Bronchial epithelial cell (primary cell): ENCODE measurements around the gene PRKCQ. TPM values are rescaled to one million over a fixed set of nuclear protein-coding genes. Genes with fewer than 3 reads are reported as not detected.

Experiments used
- DNase-seq: peaks from one replicate; pipeline ENCODE4 v3.0.0-alpha.2; 2010; ENCODE audit warnings: low read depth
- FAIRE-seq: peaks from 2 replicates; lab custom pipeline; 2011; peaks lifted over from hg19 to GRCh38; lab: Jason Lieb, UNC
- H3K27me3 ChIP-seq: 2 replicates; pipeline ENCODE4 v1.5.1; 2011; ENCODE audit warnings: low read length; ENCODE audit not compliant: control insufficient read depth, insufficient read depth
- H3K36me3 ChIP-seq: 2 replicates; pipeline ENCODE4 v1.5.1; 2011; ENCODE audit warnings: low read length; ENCODE audit not compliant: control insufficient read depth, insufficient read depth
- H3K4me3 ChIP-seq: 2 replicates; pipeline ENCODE4 v1.5.1; 2011; ENCODE audit warnings: mild to moderate bottlenecking, low read depth, low read length, control low read depth
- total RNA-seq: library from RNA; depleted of rRNA; stranded (reverse); fragments of >200 nt; gene quantifications from 2 replicates; pipeline ENCODE4 v1.2.1, GENCODE V29; 2014
- TF ChIP-seq, protein P1 (sequence below): IDR thresholded peaks from 2 replicates; pipeline ENCODE4 v1.5.1; 2011; ENCODE audit warnings: mild to moderate bottlenecking, moderate library complexity, low read length, control low read depth, inconsistent platforms; ENCODE audit not compliant: insufficient read depth, severe bottlenecking

PRKCQ gene
- total RNA-seq, 1 donor from 2014 or later: 2.1 TPM

DNA sequence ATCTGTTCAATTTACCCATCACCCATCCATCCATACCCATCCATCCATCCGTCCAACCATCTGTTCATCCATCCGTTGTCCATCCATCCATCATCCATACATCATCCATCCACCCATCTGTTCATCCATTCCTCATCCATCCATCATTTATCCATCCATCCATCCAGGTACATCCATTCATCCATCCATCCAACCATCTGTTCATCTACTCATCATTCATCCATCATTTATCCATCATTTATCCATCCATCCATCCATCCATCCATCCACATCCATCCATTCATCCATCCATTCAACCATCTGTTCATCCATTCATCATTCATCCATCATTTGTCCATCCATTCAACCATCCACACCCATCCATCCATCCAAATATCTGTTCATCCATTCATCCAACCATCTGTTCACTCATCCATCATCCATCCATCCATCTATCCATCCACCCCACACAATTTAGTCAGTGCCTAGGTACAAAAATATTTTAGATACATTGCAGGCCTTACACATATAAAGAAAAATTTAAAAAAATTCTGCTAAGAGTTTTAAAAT lies 119.1 kb downstream of the PRKCQ start:
- TF ChIP-seq, protein P1, sequence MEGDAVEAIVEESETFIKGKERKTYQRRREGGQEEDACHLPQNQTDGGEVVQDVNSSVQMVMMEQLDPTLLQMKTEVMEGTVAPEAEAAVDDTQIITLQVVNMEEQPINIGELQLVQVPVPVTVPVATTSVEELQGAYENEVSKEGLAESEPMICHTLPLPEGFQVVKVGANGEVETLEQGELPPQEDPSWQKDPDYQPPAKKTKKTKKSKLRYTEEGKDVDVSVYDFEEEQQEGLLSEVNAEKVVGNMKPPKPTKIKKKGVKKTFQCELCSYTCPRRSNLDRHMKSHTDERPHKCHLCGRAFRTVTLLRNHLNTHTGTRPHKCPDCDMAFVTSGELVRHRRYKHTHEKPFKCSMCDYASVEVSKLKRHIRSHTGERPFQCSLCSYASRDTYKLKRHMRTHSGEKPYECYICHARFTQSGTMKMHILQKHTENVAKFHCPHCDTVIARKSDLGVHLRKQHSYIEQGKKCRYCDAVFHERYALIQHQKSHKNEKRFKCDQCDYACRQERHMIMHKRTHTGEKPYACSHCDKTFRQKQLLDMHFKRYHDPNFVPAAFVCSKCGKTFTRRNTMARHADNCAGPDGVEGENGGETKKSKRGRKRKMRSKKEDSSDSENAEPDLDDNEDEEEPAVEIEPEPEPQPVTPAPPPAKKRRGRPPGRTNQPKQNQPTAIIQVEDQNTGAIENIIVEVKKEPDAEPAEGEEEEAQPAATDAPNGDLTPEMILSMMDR: no peak
- FAIRE-seq (no peak), DNase-seq (no peak)
- H3K36me3 ChIP-seq: no peaks in the 10 kb centered on the region
- no peak overlapping the region for H3K4me3 ChIP-seq
- H3K27me3 ChIP-seq: no peaks in the 10 kb centered on the region

DNA sequence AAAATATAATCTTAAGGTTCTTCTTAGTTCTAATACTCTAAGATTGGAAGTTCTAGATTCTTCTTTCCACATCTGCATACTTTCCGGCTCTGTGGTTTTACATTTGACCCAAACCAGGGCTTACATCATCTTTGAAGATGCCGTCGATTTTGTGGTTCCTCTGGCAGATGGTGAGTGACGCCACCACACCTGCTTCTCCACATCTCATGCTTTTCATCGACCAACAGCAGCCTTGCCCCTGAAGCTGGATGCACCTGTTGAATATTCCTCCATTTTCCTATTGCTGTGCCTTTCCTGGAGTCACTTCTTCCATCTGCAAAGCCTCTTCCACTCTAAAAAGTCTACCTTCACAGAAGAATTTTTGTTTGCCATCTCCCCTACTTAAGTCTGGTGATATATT lies 121.3 kb downstream of the PRKCQ start:
- no peak for DNase-seq
- Histone ChIP-seq H3K4me3 (no peak overlapping the region), H3K27me3 (no peaks in the 10 kb centered on the region), H3K36me3 (no peaks in the 10 kb centered on the region)
- TF ChIP-seq, protein P1: no peak
- no peak for FAIRE-seq

DNA sequence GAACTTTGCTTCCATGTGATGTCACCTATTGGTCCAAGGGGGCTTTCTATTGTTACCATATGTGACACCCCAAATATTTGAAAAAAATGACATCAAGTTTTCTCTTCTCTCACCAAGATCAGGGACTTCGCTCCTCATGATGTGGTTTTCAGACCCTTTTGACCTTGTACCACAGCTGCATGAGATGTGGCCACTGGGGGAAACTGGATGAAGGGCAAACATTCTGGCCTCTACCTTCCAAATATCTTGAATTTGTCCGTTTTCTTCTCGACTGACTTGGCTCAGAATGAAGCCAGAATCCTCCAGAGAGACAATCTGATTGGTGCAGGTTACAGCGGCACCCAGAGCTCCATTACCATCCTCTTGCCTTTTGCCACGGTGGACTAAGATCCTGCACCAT lies 122.7 kb downstream of the PRKCQ start:
- Histone ChIP-seq H3K27me3 (no peaks in the 10 kb centered on the region), H3K36me3 (no peaks in the 10 kb centered on the region), H3K4me3 (no peak overlapping the region)
- no peak for DNase-seq
- no peak for FAIRE-seq
- TF ChIP-seq, protein P1: no peak

DNA sequence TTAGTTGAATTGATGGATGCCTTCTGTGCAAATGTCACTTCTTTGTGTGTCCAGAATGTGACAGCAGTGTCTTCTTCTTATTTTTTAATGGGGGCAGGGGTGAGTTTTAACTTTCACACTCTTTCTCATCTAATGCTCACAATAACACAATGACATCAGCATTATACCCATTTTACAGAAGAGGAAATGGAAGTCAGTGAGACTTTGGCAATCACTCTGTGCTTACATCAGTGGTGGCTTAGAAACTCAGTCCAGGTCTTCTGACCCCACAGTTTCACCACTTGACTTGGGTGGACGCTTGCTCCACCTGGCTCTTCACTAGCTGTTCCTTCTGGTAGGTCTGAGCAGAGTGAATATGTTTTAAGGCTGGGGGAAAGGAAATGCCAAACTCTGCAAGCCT lies 124.0 kb downstream of the PRKCQ start:
- FAIRE-seq (no peak), DNase-seq (no peak)
- Histone ChIP-seq H3K27me3 (no peaks in the 10 kb centered on the region), H3K4me3 (no peak overlapping the region), H3K36me3 (no peaks in the 10 kb centered on the region)
- TF ChIP-seq, protein P1: no peak

DNA sequence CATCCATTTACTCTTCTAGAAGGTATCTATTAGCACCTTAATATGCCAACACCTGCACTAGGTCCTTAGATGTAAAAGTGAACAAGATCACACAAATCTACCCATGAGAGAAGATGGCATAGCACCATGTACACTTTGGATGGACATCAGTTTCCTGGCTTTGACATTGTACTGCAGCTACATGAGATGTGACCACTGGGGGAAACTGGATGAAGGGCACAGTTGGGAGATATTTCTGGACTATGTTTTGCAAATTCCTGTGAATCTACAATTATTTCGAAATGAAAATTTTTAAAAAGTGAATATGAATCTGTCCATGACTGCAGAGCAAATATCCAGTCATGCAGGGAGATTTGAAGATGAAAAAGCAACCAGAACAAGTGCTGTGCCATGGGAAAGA lies 124.5 kb downstream of the PRKCQ start:
- no peaks in the 10 kb centered on the region for H3K36me3 ChIP-seq
- no peak overlapping the region for H3K4me3 ChIP-seq
- DNase-seq: no peak
- TF ChIP-seq, protein P1: no peak
- no peaks in the 10 kb centered on the region for H3K27me3 ChIP-seq
- FAIRE-seq: no peak

DNA sequence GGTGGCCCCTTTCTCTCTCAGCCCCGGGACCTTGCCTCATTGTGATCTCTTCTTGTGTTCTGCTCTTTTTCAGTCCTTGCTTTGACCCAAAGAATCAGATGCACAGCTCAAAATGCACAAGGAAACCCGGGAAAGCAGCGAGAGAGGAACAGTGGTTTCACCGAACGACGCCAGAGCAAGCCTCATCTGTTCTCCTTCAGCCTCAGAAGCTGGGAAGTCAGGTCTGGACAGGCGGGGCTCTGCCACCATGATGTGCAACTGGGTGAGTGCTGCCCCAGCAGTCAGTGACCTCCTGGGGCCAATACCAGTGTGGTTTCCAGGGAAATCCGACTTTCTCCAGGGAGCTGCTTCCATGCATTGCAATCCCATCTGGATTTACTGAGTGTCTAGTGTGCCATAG lies 133.4 kb downstream of the PRKCQ start:
- FAIRE-seq: no peak
- H3K36me3 ChIP-seq: no peaks in the 10 kb centered on the region
- no peak overlapping the region for H3K4me3 ChIP-seq
- DNase-seq: no peak
- TF ChIP-seq, protein P1: no peak
- no peaks in the 10 kb centered on the region for H3K27me3 ChIP-seq
